ENCODE results near the gene MGAT4A. TPM values are rescaled to one million over a fixed set of nuclear protein-coding genes. Genes with fewer than 3 reads are reported as not detected.

The MGAT4A gene
- total and polyA plus RNA-seq, 2 of the 8 experiments (the other 6 are each of a cell fraction or from before 2014, with no cell fraction given) = 1.4 to 7.7 TPM

DNA sequence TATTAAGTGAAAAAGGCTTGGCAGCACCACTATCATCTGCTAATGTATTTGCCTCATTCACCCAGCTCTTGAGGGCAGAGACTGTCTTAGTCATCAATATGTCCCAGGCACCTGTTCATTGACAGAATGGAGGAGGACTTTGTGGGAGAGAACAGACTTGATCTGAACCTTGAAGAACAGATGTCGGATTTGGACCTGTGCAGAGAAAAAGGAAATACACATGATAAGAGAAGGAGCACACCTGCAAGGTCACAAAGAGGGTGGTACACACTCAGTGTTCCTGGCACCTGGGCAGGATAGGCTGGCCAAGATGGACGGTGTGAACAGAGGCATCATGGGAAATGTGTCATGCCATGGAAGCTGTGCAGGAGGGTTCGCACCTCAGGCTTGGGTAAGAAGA lies 7.4 kb upstream of the MGAT4A start:
- Histone ChIP-seq H3K4me2 (ENCODE audit: insufficient read depth in 1 of 2, low read depth in 2 of 2, low read length in 2 of 2) (no peak overlapping the region), H3K27me3 (replicated peaks in 1 of 4; ENCODE audit: control insufficient read depth in 3 of 4, extremely low read depth in 1 of 4, insufficient read depth in 3 of 4, low read length in 3 of 4) (no peaks in the 10 kb centered on the region), H3K14ac (ENCODE audit: insufficient read length) (no peak overlapping the region), H2BK20ac (ENCODE audit: low read length) (no peak overlapping the region), H3K4ac (replicated peaks; ENCODE audit: insufficient read length, low read depth, low read length) (no peak overlapping the region), H3K9me3 (ENCODE audit: insufficient read depth in 2 of 2, low read depth in 1 of 2, low read length in 1 of 2) (no peaks in the 10 kb centered on the region), H3K56ac (replicated peaks; ENCODE audit: insufficient read length, low read depth, low read length) (no peak overlapping the region), H3K79me1 (ENCODE audit: low read depth, low read length) (no peaks in the 10 kb centered on the region), H3K18ac (ENCODE audit: extremely low read depth, low read length) (no peak overlapping the region), H2BK12ac (ENCODE audit: low read depth, low read length) (no peak overlapping the region), H4K8ac (ENCODE audit: extremely low read depth, insufficient read depth, low read length) (no peak overlapping the region), H3K36me3 (ENCODE audit: control insufficient read depth in 2 of 4, insufficient read depth in 4 of 4, low read length in 3 of 4) (no peaks in the 10 kb centered on the region), H3K79me2 (ENCODE audit: control insufficient read depth in 1 of 2, insufficient read depth in 2 of 2, low read length in 2 of 2) (no peaks in the 10 kb centered on the region), H3K27ac (ENCODE audit: low read depth, low read length) (no peak overlapping the region), H2BK120ac (replicated peaks; ENCODE audit: low read depth, low read length) (no peak overlapping the region), H2BK15ac (ENCODE audit: low read length) (no peak overlapping the region), H4K20me1 (replicated peaks in 1 of 2; ENCODE audit: control insufficient read depth in 1 of 2, insufficient read depth in 2 of 2, low read length in 2 of 2) (no peaks in the 10 kb centered on the region), H3K23me2 (ENCODE audit: low read depth, low read length) (no peaks in the 10 kb centered on the region), H3K4me3 (ENCODE audit: extremely low read depth in 1 of 4, insufficient read depth in 2 of 4, low read depth in 3 of 4, low read length in 4 of 4) (no peak overlapping the region), H2AFZ (ENCODE audit: low read length) (no peak overlapping the region), H4K91ac (replicated peaks; ENCODE audit: insufficient read length, low read length) (no peak overlapping the region), H3K9ac (replicated peaks in 1 of 4; ENCODE audit: extremely low read depth in 1 of 4, low read depth in 3 of 4, low read length in 3 of 4) (no peak overlapping the region), H3K23ac (ENCODE audit: insufficient read length) (no peak overlapping the region), H3K4me1 (replicated peaks in 1 of 4; ENCODE audit: control insufficient read depth in 3 of 4, insufficient read depth in 4 of 4, low read length in 3 of 4) (no peaks in the 10 kb centered on the region), H2BK5ac (ENCODE audit: low read depth, low read length) (no peak overlapping the region), H2AK5ac (ENCODE audit: low read depth, low read length) (no peak overlapping the region), H4K5ac (ENCODE audit: insufficient read length, low read depth, low read length) (no peak overlapping the region)
- POLR2A ChIA-PET (ENCODE audit: partially characterized antibody) = no interaction called here
- CTCF ChIA-PET (ENCODE audit: partially characterized antibody) = interaction anchor here (1.2 to 1.3 kb wide), 2 partner anchors 10 to 137 kb away, joined by 3 read pairs; no protein-coding TSS in a partner anchor
- 90% methylated on average over 3 of the region's 3 CpGs; no CpG with 5 or more reads in 1 of the 2 experiments for WGBS, 2 experiments (ENCODE audit: extremely low coverage in 1 of 2, insufficient coverage in 1 of 2, insufficient read length in 1 of 2, insufficient replicate concordance in 2 of 2, low coverage in 1 of 2, low lambda C conversion rate in 2 of 2, missing lambda C conversion rate in 1 of 2)
- FAIRE-seq (no peak), DNase-seq (ENCODE audit: low read depth in 1 of 2, low spot score in 2 of 2) (no peak)
- TF ChIP-seq, protein P1, sequence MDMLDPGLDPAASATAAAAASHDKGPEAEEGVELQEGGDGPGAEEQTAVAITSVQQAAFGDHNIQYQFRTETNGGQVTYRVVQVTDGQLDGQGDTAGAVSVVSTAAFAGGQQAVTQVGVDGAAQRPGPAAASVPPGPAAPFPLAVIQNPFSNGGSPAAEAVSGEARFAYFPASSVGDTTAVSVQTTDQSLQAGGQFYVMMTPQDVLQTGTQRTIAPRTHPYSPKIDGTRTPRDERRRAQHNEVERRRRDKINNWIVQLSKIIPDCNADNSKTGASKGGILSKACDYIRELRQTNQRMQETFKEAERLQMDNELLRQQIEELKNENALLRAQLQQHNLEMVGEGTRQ (IDR thresholded peaks at IDR 0.05; ENCODE audit: low read length) = no peak
- TF ChIP-seq ATF3 (IDR thresholded peaks at IDR 0.05; ENCODE audit: insufficient read depth, low read depth, low read length) (no peak), CEBPB (IDR thresholded peaks at IDR 0.05; ENCODE audit: low read depth, low read length) (no peak), EGR1 (IDR thresholded peaks at IDR 0.05; ENCODE audit: borderline replicate concordance, low read depth, low read length) (no peak)
- TF ChIP-seq, protein P2, sequence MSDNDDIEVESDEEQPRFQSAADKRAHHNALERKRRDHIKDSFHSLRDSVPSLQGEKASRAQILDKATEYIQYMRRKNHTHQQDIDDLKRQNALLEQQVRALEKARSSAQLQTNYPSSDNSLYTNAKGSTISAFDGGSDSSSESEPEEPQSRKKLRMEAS (IDR thresholded peaks at IDR 0.05) = no peak

All from H1 (cell line).